Adrenal gland (tissue), 5 donors: ENCODE results near the gene PLEKHN1.

Source experiments
- POLR2A ChIP-seq, 2 donors: fragments of 450-650 bp; IDR thresholded peaks; one replicate each; pipeline ENCODE4 v1.6.1; 2017; ENCODE audit warnings: antibody characterized with exemption in 2 of 2, mild to moderate bottlenecking in 2 of 2, moderate library complexity in 1 of 2
- TF ChIP-seq, protein P1 (sequence below), 6 experiments: fragments of 450-650 bp in 4 of 6; fragments of 200-600 bp in 2 of 6; sonication (generic) in 1 of 6; IDR thresholded peaks; 1 replicate in 5 of 6; 2 replicates in 1 of 6; pipeline versions ENCODE4 v1.5.1 to v1.8.0; 2016 to 2021; ENCODE audit warnings: antibody characterized with exemption in 6 of 6, mild to moderate bottlenecking in 2 of 6, moderate library complexity in 1 of 6
- donor health status: DM: no; HTN: no; CAD: no.

DNA sequence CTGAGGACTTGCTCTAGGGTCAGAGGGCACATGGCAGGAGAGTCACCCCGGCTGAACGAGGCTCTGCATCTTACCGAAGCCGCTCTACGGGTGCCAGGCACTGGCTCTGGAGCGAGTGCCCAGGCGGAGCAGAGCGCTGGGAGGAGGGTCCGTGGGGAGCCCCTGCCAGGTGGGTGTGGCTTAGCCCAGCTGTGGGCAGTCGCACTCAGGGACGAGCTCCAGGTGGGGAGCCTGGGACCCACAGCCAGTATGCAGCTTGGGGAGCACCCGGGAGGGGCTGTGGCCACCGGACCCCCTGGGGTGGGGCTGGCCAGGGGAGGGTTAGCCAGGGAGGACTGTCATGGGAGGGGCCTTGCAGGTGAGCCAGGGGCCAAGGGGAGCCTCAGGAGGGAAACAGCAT lies 57.4 kb downstream of the PLEKHN1 start:
- TF ChIP-seq, protein P1, sequence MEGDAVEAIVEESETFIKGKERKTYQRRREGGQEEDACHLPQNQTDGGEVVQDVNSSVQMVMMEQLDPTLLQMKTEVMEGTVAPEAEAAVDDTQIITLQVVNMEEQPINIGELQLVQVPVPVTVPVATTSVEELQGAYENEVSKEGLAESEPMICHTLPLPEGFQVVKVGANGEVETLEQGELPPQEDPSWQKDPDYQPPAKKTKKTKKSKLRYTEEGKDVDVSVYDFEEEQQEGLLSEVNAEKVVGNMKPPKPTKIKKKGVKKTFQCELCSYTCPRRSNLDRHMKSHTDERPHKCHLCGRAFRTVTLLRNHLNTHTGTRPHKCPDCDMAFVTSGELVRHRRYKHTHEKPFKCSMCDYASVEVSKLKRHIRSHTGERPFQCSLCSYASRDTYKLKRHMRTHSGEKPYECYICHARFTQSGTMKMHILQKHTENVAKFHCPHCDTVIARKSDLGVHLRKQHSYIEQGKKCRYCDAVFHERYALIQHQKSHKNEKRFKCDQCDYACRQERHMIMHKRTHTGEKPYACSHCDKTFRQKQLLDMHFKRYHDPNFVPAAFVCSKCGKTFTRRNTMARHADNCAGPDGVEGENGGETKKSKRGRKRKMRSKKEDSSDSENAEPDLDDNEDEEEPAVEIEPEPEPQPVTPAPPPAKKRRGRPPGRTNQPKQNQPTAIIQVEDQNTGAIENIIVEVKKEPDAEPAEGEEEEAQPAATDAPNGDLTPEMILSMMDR (IDR thresholded peaks at IDR 0.05): no peak
- no peak for TF ChIP-seq POLR2A (IDR thresholded peaks at IDR 0.05)
